Immature natural killer cell (primary cell): ENCODE results near the gene EPB41L2. TPM values are rescaled to one million over a fixed set of nuclear protein-coding genes. Genes with fewer than 3 reads are reported as not detected.

Experiments
- DNase-seq, 3 donors: peaks; one replicate each; pipeline ENCODE4 v3.0.0; 2022; ENCODE audit warnings: mixed read lengths in 1 of 3
- H3K27ac Mint-ChIP-seq, 6 donors: one replicate each; pipeline ENCODE4 v1.8.0; 2020; ENCODE audit warnings: mixed read lengths in 6 of 6, mild to moderate bottlenecking in 5 of 6, inconsistent platforms in 4 of 6, moderate library complexity in 3 of 6
- H3K27me3 Mint-ChIP-seq, 3 donors: one replicate each; pipeline ENCODE4 v1.8.0; 2020 to 2021; ENCODE audit warnings: low read depth in 3 of 3, mild to moderate bottlenecking in 3 of 3, mixed read lengths in 3 of 3, moderate library complexity in 3 of 3, inconsistent platforms in 1 of 3
- H3K36me3 Mint-ChIP-seq, 3 donors: one replicate each; pipeline ENCODE4 v1.8.0; 2020; ENCODE audit warnings: mixed read lengths in 3 of 3, inconsistent platforms in 2 of 3, mild to moderate bottlenecking in 2 of 3
- H3K4me1 Mint-ChIP-seq, 2 donors: one replicate each; pipeline ENCODE4 v1.8.0; 2020; ENCODE audit warnings: inconsistent platforms in 2 of 2, mild to moderate bottlenecking in 2 of 2, mixed read lengths in 2 of 2, moderate library complexity in 1 of 2
- H3K4me3 Mint-ChIP-seq, 5 donors: one replicate each; pipeline ENCODE4 v1.8.0; 2020; ENCODE audit warnings: mild to moderate bottlenecking in 5 of 5, mixed read lengths in 5 of 5, inconsistent platforms in 3 of 5, moderate library complexity in 3 of 5
- H3K9me3 Mint-ChIP-seq, 6 donors: one replicate each; pipeline ENCODE4 v1.8.0; 2020; ENCODE audit warnings: mild to moderate bottlenecking in 6 of 6, mixed read lengths in 6 of 6, inconsistent platforms in 4 of 6, moderate library complexity in 3 of 6
- polyA plus RNA-seq, 3 donors: library from polyadenylated mRNA; unstranded; fragments of 300-500 nt; fragmentation: Illumina TruSeq; gene quantifications; one replicate each; pipeline ENCODE4 v1.2.3, GENCODE V29; 2021

Gene EPB41L2
- polyA plus RNA-seq, 3 donors from 2014 or later: 0.81 to 1.3 TPM; not detected in 1

DNA sequence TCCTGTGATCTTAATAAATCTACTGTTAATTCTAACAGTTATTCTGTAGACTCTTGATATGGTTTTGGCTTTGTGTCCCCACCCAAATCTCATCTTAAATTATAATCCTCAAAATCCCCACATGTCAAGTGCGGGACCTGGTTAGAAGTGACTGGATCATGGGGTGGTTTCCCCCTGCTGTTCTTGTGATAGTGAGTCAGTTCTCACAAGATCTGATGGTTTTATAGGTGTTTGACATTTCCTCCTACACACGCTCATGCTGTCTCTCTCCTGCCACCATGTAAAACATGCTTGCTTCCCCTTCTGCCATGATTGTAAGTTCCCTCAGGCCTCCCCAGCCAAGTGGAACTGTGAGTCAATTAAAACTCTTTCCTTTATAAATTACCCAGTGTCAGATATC, 10.5 kb upstream of the EPB41L2 start:
- no peaks in the 10 kb centered on the region for H3K9me3 Mint-ChIP-seq
- H3K4me3 Mint-ChIP-seq: no peak overlapping the region
- H3K27ac Mint-ChIP-seq: no peak overlapping the region
- H3K4me1 Mint-ChIP-seq: no peaks in the 10 kb centered on the region
- H3K36me3 Mint-ChIP-seq: no peaks in the 10 kb centered on the region
- DNase-seq: no peak
- peaks cover 0 to 9% (median 3%) of the 10 kb centered on the region in 3 donors for H3K27me3 Mint-ChIP-seq

DNA sequence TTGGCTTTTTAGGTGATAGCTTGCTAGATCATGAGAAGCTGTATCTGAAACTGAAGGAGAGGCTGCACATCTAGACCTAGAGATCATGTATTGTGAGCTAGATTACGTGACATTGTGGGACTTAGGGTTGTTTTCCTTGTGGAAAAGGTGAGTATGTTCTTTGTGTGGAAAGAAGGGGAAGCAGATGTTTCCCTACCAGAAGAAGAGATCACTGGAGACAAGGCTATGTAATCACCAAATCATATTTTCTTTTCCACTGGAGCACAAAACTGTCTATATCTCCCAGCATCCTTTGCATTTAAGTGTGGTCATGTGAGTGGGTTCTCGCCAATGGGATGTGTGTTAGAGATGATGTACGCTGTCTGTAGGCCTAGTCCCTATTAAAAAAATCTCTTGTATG, 7.0 kb upstream of the EPB41L2 start:
- Mint-ChIP-seq H3K27ac (no peak overlapping the region), H3K36me3 (no peaks in the 10 kb centered on the region), H3K4me1 (no peaks in the 10 kb centered on the region), H3K27me3 (peaks cover 0 to 4% (median 2%) of the 10 kb centered on the region in 3 donors), H3K4me3 (no peak overlapping the region), H3K9me3 (no peaks in the 10 kb centered on the region)
- DNase-seq: no peak

DNA sequence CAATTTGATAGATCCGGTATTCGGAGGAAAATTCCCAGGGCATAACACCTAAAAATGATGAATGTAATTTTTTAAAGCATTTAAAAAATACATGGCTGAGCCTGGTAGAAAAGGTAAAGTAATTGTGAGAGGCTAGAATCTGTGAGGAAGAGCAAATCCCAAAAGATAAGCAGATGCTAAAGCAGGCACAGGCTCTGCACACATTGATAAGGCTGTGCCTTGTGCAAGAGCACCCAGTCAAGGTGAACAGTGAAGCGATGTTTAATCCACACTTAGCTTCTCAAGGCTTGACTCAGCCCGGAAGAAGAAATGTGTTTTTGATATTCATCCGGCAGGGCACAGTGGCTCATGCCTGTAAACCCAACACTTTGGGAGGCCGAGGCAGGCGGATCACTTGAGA, 5.1 kb upstream of the EPB41L2 start:
- no peak for DNase-seq
- Mint-ChIP-seq H3K27me3 (peaks cover 0 to 4% (median 2%) of the 10 kb centered on the region in 3 donors), H3K9me3 (no peaks in the 10 kb centered on the region), H3K4me1 (peaks cover 7 to 9% of the 10 kb centered on the region in 2 donors), H3K27ac (no peak overlapping the region), H3K4me3 (no peak overlapping the region), H3K36me3 (no peaks in the 10 kb centered on the region)

DNA sequence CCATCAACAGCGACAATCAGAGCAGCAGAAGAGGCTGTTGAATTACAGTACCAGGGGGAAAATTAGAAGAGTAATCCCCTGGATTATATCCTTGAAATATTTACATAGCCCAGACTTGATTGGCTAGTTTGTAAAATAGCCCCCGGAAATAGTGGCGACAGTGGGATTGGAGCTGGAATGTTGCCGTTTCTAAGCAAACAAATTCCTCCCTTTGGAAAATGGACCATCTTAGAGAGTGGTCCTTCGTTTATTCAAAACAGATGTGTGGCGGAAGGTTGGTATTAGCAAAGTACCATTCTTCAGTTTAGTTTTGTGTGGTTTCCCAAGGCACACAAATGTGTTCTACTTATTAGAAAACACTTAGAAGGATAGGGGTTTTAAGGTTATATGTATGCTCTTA, 4.5 kb upstream of the EPB41L2 start:
- Mint-ChIP-seq H3K4me1 (peaks cover 7 to 9% of the 10 kb centered on the region in 2 donors), H3K4me3 (no peak overlapping the region), H3K36me3 (no peaks in the 10 kb centered on the region), H3K9me3 (no peaks in the 10 kb centered on the region), H3K27ac (no peak overlapping the region), H3K27me3 (peaks cover 0 to 4% (median 2%) of the 10 kb centered on the region in 3 donors)
- no peak for DNase-seq

DNA sequence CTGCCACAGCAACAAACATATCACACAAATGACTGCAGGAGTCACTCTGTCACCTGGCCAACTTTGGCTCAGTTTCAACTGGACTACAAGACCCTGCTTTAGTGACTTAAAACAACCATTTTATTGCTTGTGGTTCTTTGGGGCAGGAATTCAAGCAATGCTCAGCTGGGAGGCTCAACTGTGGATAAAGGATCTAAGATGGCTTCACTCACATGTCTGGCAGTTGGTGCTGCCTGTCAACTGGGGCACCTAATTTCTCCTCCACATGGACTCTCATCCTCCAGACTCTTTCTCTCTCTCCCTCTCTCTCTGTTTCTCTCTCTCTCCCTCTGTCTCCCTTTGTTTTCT, 2.8 kb upstream of the EPB41L2 start:
- Mint-ChIP-seq H3K4me1 (peaks cover 17 to 20% of the 10 kb centered on the region in 2 donors), H3K27me3 (peaks cover under 1 to 8% (median 5%) of the 10 kb centered on the region in 3 donors), H3K27ac (peak overlapping the region in 1 of 6 donors; percentile 6), H3K9me3 (no peaks in the 10 kb centered on the region), H3K36me3 (no peaks in the 10 kb centered on the region), H3K4me3 (peak overlapping the region in 1 of 5 donors; percentile 5)
- no peak for DNase-seq

DNA sequence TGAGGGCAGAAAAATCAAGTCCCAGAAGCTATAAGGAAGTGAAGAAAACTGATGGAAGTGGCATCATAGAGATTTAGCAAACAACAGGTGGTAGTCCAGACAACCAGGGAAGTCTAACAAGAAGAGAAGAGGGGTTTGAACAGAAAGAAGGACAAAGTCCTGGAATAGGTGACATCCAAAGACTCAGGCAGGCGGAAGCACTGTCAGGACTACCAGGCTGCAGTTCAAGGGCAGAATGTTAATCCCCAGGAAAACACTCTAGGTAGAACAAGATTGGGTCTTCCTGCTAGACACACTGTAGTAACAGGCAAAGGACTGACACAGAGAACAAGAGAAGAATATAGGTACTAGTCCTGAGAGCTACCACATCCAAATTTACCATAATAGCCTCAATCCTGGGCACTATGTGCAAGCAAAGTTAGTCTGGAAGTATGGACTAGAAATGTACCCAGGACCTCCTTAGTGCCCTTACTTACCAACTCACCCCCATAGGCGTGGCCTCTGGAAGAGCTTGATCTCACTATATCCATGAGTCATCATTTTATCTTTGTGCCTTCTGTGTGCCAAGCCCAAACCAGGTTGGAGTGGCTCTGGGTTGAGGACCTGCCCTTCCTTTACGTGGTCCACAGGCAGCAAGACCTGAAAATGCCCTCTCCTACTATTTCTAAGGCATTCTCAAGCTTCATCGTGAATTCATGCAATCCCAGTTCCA, 2.2 kb upstream of the EPB41L2 start:
- Mint-ChIP-seq H3K27me3 (peaks cover 3 to 5% (median 5%) of the 10 kb centered on the region in 3 donors), H3K27ac (no peak overlapping the region), H3K4me1 (peaks cover 17 to 20% of the 10 kb centered on the region in 2 donors), H3K9me3 (no peaks in the 10 kb centered on the region), H3K36me3 (no peaks in the 10 kb centered on the region), H3K4me3 (peak overlapping the region in 1 of 5 donors; percentile 5)
- no peak for DNase-seq

DNA sequence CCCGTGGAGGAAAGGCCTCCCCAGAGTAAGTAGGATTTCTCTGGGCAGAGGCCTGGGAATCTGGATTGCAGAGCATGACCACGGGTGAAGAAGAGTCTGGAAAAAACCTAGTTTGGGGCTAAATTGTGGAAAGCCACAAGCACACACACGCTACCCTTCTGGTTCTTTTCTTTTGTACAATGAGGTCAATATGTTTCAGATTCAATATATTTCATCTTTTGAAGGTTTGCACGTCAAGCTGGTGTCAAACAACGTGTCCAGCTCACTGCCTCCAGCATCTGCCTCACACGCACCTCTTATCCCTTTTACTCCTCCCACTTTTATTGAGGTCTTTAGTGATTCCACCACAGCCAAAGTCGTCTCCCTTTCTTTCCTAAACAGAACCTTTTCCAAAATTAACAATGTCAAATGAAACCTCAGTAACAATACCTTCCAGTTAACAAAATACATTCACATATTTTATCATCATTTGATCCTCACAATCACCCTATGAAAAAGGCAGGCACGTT, 773 bp upstream of the EPB41L2 start:
- no peak for DNase-seq
- peaks cover 3 to 5% (median 5%) of the 10 kb centered on the region in 3 donors for H3K27me3 Mint-ChIP-seq
- peaks cover 17 to 20% of the 10 kb centered on the region in 2 donors for H3K4me1 Mint-ChIP-seq

DNA sequence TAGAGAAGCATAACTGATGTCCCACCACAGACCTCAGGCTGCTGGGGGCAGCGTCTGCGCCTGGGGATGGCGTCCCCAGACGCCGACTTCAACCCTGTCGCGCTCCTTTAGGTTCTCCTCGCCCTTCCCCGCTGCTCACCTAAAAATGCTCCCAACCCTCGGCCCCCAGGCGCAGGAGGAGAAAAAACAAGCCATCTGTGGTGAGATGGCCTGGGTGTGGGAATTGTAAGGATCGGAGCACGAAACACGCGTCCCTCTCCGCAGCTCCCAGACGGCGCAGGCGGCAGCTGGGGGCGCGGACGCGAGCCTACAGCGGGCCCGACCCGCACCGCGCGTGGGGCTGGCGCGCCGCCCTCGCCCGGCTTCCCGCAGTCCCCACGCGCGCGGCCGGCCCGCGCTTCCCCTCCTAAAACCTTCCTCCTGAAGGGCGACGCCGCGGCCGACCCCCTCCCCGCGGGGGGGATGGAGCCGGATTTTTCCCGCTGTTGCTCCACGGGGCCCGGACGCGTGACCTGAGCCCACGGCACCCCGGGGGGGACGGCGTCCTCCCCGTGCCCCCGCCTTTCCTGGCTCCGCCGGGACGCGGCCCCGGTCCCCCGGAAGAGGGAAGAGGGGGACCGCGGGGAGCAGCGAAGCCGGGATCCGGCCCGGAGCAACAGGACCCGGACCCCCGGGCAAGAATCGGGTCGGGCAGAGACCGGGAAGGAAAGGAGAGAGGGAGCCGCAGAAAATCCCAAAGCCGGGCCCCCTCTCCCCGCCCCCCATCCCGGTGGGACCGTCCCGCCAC, 611 bp downstream of the EPB41L2 start:
- peak overlapping the region; percentile 76 to 86 (median 83) for H3K4me3 Mint-ChIP-seq
- DNase-seq: peak; percentile 14 to 29 (median 19)
- H3K27ac Mint-ChIP-seq: peak overlapping the region in 2 of 6 donors; percentile 29 to 70
- H3K36me3 Mint-ChIP-seq: no peaks in the 10 kb centered on the region
- H3K27me3 Mint-ChIP-seq: peaks cover 3 to 5% (median 5%) of the 10 kb centered on the region in 3 donors
- no peaks in the 10 kb centered on the region for H3K9me3 Mint-ChIP-seq
- H3K4me1 Mint-ChIP-seq: peaks cover 17 to 20% of the 10 kb centered on the region in 2 donors

More for the DNA sequence above, 773 bp upstream of the EPB41L2 start:
- no peaks in the 10 kb centered on the region for H3K36me3 Mint-ChIP-seq
- H3K4me3 Mint-ChIP-seq: peak overlapping the region; percentile 66 to 82 (median 75)
- H3K27ac Mint-ChIP-seq: peak overlapping the region in 4 of 6 donors; percentile 5 to 50 (median 28)
- H3K9me3 Mint-ChIP-seq: no peaks in the 10 kb centered on the region

DNA sequence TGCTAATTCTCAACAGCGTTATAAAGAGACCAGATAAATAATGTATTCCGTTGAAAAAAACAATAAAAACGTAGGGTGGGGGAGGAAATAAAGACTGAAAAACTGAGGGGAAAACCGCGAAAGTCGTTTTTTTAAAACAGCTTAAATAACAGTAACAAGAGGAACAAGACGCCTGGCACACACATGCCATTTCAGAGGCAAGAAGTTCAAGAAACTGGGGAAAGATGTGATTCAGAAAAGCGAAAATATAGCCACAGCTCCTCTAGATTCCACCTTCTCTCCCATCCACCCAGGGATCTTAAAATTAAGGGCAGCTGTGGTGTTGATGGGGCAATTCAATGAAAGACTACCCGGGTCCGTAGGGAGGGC, 1.3 kb downstream of the EPB41L2 start:
- peaks cover 0 to 2% (median 0%) of the 10 kb centered on the region in 6 donors for H3K9me3 Mint-ChIP-seq
- H3K36me3 Mint-ChIP-seq: no peaks in the 10 kb centered on the region
- DNase-seq: no peak
- H3K4me1 Mint-ChIP-seq: peaks cover 17 to 20% of the 10 kb centered on the region in 2 donors
- peaks cover 3 to 5% (median 4%) of the 10 kb centered on the region in 3 donors for H3K27me3 Mint-ChIP-seq
- peak overlapping the region; percentile 69 to 86 (median 83) for H3K4me3 Mint-ChIP-seq
- H3K27ac Mint-ChIP-seq: peak overlapping the region in 4 of 6 donors; percentile 0 to 61 (median 14)

DNA sequence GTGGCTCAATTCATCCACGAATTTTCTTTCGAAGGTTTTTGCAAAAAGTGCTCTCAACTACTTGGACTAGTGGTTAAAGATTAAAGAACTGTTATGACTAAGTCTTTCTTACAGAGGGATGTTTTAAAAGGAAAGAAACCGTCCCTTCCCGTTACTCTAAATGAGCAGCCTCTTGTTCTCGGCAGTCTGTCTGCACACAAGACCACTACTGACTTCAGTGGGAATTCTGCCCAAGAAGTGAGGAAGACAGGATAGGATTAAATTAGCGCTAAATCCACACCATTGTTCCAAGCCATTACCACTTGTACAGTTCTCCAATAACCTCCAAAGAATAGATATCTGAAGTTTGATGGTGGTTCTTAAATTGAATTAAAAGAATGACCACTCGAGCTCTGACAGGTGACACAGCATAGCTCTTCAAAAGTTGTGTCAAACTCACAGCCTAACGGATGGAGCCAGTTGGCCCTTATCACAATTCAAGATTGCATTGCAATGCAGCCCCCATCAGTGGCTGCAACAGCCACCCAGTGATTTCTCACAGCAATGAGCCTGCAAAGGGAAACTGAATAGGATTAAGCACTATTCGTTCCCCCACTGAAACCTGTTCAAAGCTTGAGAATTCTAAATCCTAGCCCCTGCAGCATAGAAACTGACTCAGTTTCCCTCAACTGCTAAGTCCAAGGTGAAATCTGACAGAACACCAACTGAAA, 1.8 kb downstream of the EPB41L2 start:
- Mint-ChIP-seq H3K9me3 (peaks cover 0 to 4% (median 3%) of the 10 kb centered on the region in 6 donors), H3K27me3 (peaks cover 3 to 4% (median 3%) of the 10 kb centered on the region in 3 donors), H3K27ac (peak overlapping the region in 3 of 6 donors; percentile 13 to 61 (median 15)), H3K36me3 (no peaks in the 10 kb centered on the region), H3K4me3 (peak overlapping the region; percentile 69 to 86 (median 83)), H3K4me1 (peaks cover 17 to 20% of the 10 kb centered on the region in 2 donors)
- DNase-seq: no peak

DNA sequence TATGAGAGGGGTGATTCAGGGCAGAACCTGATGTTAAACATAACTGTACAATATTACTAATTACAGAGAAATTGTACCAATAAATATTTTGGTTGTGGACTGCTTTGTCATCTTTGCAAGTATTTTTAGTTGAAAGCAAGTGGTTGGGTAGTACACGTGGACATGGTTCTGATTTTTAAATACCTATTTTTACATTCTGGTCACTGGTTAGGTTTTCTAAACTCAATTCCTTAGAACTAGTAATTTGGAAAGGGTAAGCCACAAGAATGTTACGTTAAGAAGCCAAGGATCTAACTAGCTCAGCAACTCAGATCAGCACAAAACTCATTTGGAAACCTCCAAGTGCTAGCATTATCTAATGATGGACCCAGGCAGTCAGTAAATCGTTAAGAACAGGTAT, 2.7 kb downstream of the EPB41L2 start:
- H3K27ac Mint-ChIP-seq: no peak overlapping the region
- peak overlapping the region in 2 of 5 donors; percentile 23 to 28 for H3K4me3 Mint-ChIP-seq
- no peaks in the 10 kb centered on the region for H3K36me3 Mint-ChIP-seq
- H3K4me1 Mint-ChIP-seq: peaks cover 17 to 20% of the 10 kb centered on the region in 2 donors
- peaks cover 0 to 11% (median 6%) of the 10 kb centered on the region in 6 donors for H3K9me3 Mint-ChIP-seq
- no peak for DNase-seq
- peaks cover 3 to 4% (median 3%) of the 10 kb centered on the region in 3 donors for H3K27me3 Mint-ChIP-seq

DNA sequence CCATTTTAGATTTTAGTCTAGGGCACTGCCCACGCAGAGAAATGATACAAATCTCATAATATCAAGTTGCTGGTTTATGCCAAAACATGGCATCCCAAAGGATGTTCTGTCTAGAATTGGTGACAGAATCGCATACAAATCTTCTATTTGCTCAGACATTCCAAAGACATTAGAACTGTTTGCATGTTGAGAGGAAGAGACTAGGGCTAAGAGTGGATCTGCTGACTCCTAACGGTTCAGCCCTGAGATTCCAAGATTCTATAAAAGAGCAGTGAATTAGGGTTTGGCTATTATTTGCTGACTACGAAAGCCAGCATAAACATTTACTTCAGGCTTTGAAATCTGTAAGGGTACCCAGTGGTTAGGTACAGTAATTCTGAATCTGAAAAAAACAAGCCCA, 3.6 kb downstream of the EPB41L2 start:
- Mint-ChIP-seq H3K36me3 (peaks cover under 1 to 2% (median 2%) of the 10 kb centered on the region in 3 donors), H3K9me3 (peaks cover under 1 to 20% (median 10%) of the 10 kb centered on the region in 6 donors), H3K4me1 (peaks cover 17 to 20% of the 10 kb centered on the region in 2 donors), H3K27me3 (peaks cover 3 to 5% (median 4%) of the 10 kb centered on the region in 3 donors), H3K4me3 (no peak overlapping the region), H3K27ac (no peak overlapping the region)
- DNase-seq: no peak

DNA sequence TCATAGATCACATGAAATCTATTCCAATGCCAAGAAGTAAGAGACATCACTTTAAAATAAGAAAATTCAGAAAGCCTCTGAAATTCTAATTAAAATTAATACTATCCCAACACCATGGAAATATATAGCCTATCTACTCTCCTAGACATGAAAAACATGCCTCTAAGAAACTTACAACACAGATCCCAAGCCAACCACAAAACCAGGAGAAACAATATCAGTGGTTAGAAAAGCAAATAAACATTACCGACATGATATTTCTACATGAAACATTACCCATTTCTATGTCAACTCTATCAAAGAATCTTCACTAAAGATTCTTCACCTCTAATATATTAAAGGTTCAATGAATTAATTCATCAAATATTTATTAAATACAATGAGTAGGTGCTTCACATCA, 4.8 kb downstream of the EPB41L2 start:
- Mint-ChIP-seq H3K27me3 (peaks cover 3 to 7% (median 4%) of the 10 kb centered on the region in 3 donors), H3K27ac (no peak overlapping the region), H3K4me3 (no peak overlapping the region), H3K9me3 (peaks cover 8 to 30% (median 19%) of the 10 kb centered on the region in 6 donors), H3K4me1 (peaks cover 10 to 11% of the 10 kb centered on the region in 2 donors), H3K36me3 (peaks cover 8 to 9% (median 8%) of the 10 kb centered on the region in 3 donors)
- DNase-seq: no peak
